Ectodermal cell (in vitro differentiated cells): ENCODE results near the gene ZFP90.

Source experiments
- H3K27ac ChIP-seq: 2 replicates; pipeline ENCODE4 v1.7.0; 2013; ENCODE audit warnings: mild to moderate bottlenecking, low read depth, low read length; ENCODE audit not compliant: insufficient read depth, poor library complexity, severe bottlenecking
- H3K27me3 ChIP-seq: 2 replicates; pipeline ENCODE4 v1.7.0; 2013; ENCODE audit warnings: mild to moderate bottlenecking, low read length; ENCODE audit not compliant: insufficient read depth, control insufficient read depth, poor library complexity, severe bottlenecking
- H3K36me3 ChIP-seq: one replicate; pipeline ENCODE4 v1.7.0; 2013; ENCODE audit warnings: low read length; ENCODE audit not compliant: control insufficient read depth, insufficient read depth
- H3K4me1 ChIP-seq: one replicate; pipeline ENCODE4 v1.7.0; 2013; ENCODE audit warnings: low read length; ENCODE audit not compliant: control insufficient read depth, insufficient read depth
- H3K4me3 ChIP-seq: 2 replicates; pipeline ENCODE4 v1.7.0; 2013; ENCODE audit warnings: low read depth, low read length, control low read depth; ENCODE audit not compliant: insufficient read depth
- H3K9me3 ChIP-seq: 2 replicates; pipeline ENCODE4 v1.7.0; 2013; ENCODE audit warnings: mild to moderate bottlenecking, low read length, moderate library complexity; ENCODE audit not compliant: control insufficient read depth
- WGBS, 2 experiments: methylation state at CpG; one replicate each; pipeline ENCODE4 v1.1.7; 2013; ENCODE audit warnings: missing lambda C conversion rate in 2 of 2; 5-methylcytosine and 5-hydroxymethylcytosine counted together

Gene ZFP90

GRCh38 chr16:68499006-68499405 is 40.1 kb upstream of the ZFP90 start:
- no peak overlapping the region for H3K4me3 ChIP-seq
- H3K9me3 ChIP-seq: no peaks in the 10 kb centered on the region
- no peak overlapping the region for H3K27ac ChIP-seq
- H3K36me3 ChIP-seq: no peaks in the 10 kb centered on the region
- H3K4me1 ChIP-seq: no peaks in the 10 kb centered on the region
- H3K27me3 ChIP-seq: no peaks in the 10 kb centered on the region
- 95 to 97% methylated on average over 5 of the region's 5 CpGs for WGBS, 2 experiments

GRCh38 chr16:68503334-68503733 is 35.8 kb upstream of the ZFP90 start:
- WGBS, 2 experiments: 85 to 93% methylated on average over 3 of the region's 3 CpGs
- no peaks in the 10 kb centered on the region for H3K4me1 ChIP-seq
- no peaks in the 10 kb centered on the region for H3K9me3 ChIP-seq
- H3K36me3 ChIP-seq: no peaks in the 10 kb centered on the region
- no peak overlapping the region for H3K4me3 ChIP-seq
- no peak overlapping the region for H3K27ac ChIP-seq
- no peaks in the 10 kb centered on the region for H3K27me3 ChIP-seq

GRCh38 chr16:68504066-68504465 is 35.0 kb upstream of the ZFP90 start:
- no peaks in the 10 kb centered on the region for H3K27me3 ChIP-seq

GRCh38 chr16:68506331-68507053 is 32.6 kb upstream of the ZFP90 start:
- no peaks in the 10 kb centered on the region for H3K36me3 ChIP-seq
- no peaks in the 10 kb centered on the region for H3K9me3 ChIP-seq
- 88 to 91% methylated on average over 10 of the region's 10 CpGs for WGBS, 2 experiments
- no peak overlapping the region for H3K4me3 ChIP-seq
- no peak overlapping the region for H3K27ac ChIP-seq
- H3K27me3 ChIP-seq: peaks cover 9% of the 10 kb centered on the region
- H3K4me1 ChIP-seq: no peaks in the 10 kb centered on the region

More at GRCh38 chr16:68504066-68504465, 35.0 kb upstream of the ZFP90 start:
- Histone ChIP-seq H3K36me3 (no peaks in the 10 kb centered on the region), H3K9me3 (no peaks in the 10 kb centered on the region), H3K4me3 (no peak overlapping the region), H3K4me1 (no peaks in the 10 kb centered on the region), H3K27ac (no peak overlapping the region)
- 86 to 88% methylated on average over 7 of the region's 7 CpGs for WGBS, 2 experiments

- Histone ChIP-seq H3K4me3 (no peak overlapping the region), H3K4me1 (no peaks in the 10 kb centered on the region), H3K27ac (no peak overlapping the region), H3K27me3 (peaks cover 9% of the 10 kb centered on the region), H3K9me3 (no peaks in the 10 kb centered on the region), H3K36me3 (no peaks in the 10 kb centered on the region)
- 87 to 91% methylated on average over 8 of the region's 8 CpGs for whole genome bisulfite sequencing, 2 experiments
Observed at GRCh38 chr16:68508013-68508412, 31.1 kb upstream of the ZFP90 start.

- Histone ChIP-seq H3K4me3 (no peak overlapping the region), H3K27me3 (peaks cover 9% of the 10 kb centered on the region), H3K27ac (no peak overlapping the region), H3K9me3 (no peaks in the 10 kb centered on the region), H3K36me3 (no peaks in the 10 kb centered on the region), H3K4me1 (no peaks in the 10 kb centered on the region)
- 89 to 90% methylated on average over 7 of the region's 7 CpGs for WGBS, 2 experiments
Observed at GRCh38 chr16:68508641-68509240, 30.4 kb upstream of the ZFP90 start.

GRCh38 chr16:68509381-68509780 is 29.7 kb upstream of the ZFP90 start:
- Histone ChIP-seq H3K27me3 (peaks cover 9% of the 10 kb centered on the region), H3K9me3 (no peaks in the 10 kb centered on the region), H3K4me1 (no peaks in the 10 kb centered on the region), H3K4me3 (no peak overlapping the region), H3K27ac (no peak overlapping the region), H3K36me3 (no peaks in the 10 kb centered on the region)
- 91 to 94% methylated on average over 6 of the region's 6 CpGs for WGBS, 2 experiments

GRCh38 chr16:68510775-68511174 is 28.3 kb upstream of the ZFP90 start:
- Histone ChIP-seq H3K27me3 (peaks cover 9% of the 10 kb centered on the region), H3K4me1 (no peaks in the 10 kb centered on the region), H3K4me3 (no peak overlapping the region), H3K9me3 (no peaks in the 10 kb centered on the region), H3K36me3 (no peaks in the 10 kb centered on the region), H3K27ac (no peak overlapping the region)
- 93 to 97% methylated on average over 3 of the region's 3 CpGs for WGBS, 2 experiments

GRCh38 chr16:68512183-68512582 is 26.9 kb upstream of the ZFP90 start:
- Histone ChIP-seq H3K4me3 (no peak overlapping the region), H3K27ac (no peak overlapping the region), H3K4me1 (no peaks in the 10 kb centered on the region), H3K27me3 (peaks cover 9% of the 10 kb centered on the region), H3K36me3 (no peaks in the 10 kb centered on the region), H3K9me3 (no peaks in the 10 kb centered on the region)
- 78 to 79% methylated on average over 8 of the region's 8 CpGs for WGBS, 2 experiments

- Histone ChIP-seq H3K4me3 (no peak overlapping the region), H3K27ac (no peak overlapping the region), H3K36me3 (no peaks in the 10 kb centered on the region), H3K9me3 (no peaks in the 10 kb centered on the region), H3K4me1 (no peaks in the 10 kb centered on the region), H3K27me3 (peaks cover 9% of the 10 kb centered on the region)
- WGBS, 2 experiments: 92 to 94% methylated on average over 1 of the region's 1 CpG
Observed at GRCh38 chr16:68512742-68513141, 26.3 kb upstream of the ZFP90 start.
